ENCODE data around the gene LRRC4. TPM values are rescaled to one million over a fixed set of nuclear protein-coding genes. Genes with fewer than 3 reads are reported as not detected.

Gene LRRC4
- polyA plus RNA-seq, 1 of the 3 experiments (the other 2 are of a cell fraction) = 0.44 TPM

DNA sequence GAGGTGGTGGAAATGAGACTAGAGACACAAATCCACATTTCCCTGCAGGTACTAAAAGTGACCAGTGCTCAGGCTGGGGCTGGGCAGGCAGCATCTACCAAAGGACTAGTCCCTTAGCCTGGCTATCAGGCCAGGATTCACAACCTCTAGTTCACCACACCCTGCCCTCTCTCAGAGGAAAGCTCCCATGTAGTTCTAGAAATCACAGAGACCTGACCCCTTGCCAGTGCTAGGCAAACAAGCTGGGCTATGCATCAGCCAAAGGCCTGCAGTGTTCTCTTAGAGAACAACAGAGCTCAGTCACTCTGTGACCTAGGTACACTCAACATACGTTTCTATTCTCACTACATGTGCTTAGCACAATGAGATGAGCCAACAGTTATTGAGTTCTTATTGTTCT, 26.7 kb upstream of the LRRC4 start:
- Histone ChIP-seq H4K20me1 (ENCODE audit: insufficient read depth) (peaks cover 13% of the 10 kb centered on the region), H3K4me2 (no peak overlapping the region)
- CTCF ChIA-PET = interaction anchor here (0.7 to 2.2 kb wide), 6 partner anchors 9 to 152 kb away, joined by 3 to 7 read pairs (median 4); no protein-coding TSS in a partner anchor

DNA sequence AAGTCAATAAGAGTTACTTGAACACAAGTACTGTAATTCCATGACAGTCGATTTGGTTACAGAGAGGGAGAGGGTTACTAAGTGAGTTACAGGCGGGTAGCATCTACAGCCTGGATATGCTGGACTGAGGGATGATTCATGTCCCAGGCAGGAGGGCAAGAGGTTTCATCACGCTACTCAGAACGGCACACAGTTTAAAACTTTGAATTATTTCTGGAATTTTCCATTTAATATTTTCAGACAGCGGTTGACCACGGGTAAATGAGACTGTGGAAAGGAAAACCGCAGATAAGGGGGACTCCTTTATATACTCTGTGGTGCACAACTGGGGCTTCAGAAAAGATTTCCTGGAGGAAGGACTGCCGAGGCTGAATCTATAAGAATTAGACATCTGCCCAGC, 25.7 kb upstream of the LRRC4 start:
- Histone ChIP-seq H3K27me3 (ENCODE audit: insufficient read depth) (no peaks in the 10 kb centered on the region), H3K9me3 (no peaks in the 10 kb centered on the region), H3K36me3 (replicated peaks in 1 of 2; ENCODE audit: control insufficient read depth in 1 of 2, insufficient read depth in 2 of 2, low read length in 1 of 2) (peaks cover 0 to 20% of the 10 kb centered on the region in 2 experiments), H3F3A (replicated peaks; ENCODE audit: insufficient read depth) (peaks cover 5% of the 10 kb centered on the region), H3K4me2 (0 out of 2 replicates have a peak overlapping the region, but pooled peaks have one; percentile 1), H3K9ac (no peak overlapping the region), H3K9me2 (no peaks in the 10 kb centered on the region), H3K4me3 (ENCODE audit: low read depth in 2 of 2, low read length in 1 of 2) (no peak overlapping the region), H3K27ac (ENCODE audit: low read depth in 2 of 2, low read length in 1 of 2) (peak overlapping the region in 1 of 2 experiments; percentile 29; a peak in 2 of 4 replicates), H3K79me2 (ENCODE audit: insufficient read depth) (no peaks in the 10 kb centered on the region), H4K20me1 (ENCODE audit: insufficient read depth) (peaks cover 11% of the 10 kb centered on the region), H3K4me1 (ENCODE audit: control insufficient read depth in 1 of 2, insufficient read depth in 2 of 2, low read depth in 1 of 2, low read length in 1 of 2) (peaks cover 6 to 45% of the 10 kb centered on the region in 2 experiments; a peak in 3 of 4 replicates), H2AFZ (ENCODE audit: low read depth) (no peak overlapping the region)
- POLR2A ChIA-PET = interaction anchor here (0.5 kb wide), 1 partner anchor 61 kb away, joined by 3 read pairs; no protein-coding TSS in a partner anchor
- TF ChIP-seq EP300 (IDR thresholded peaks at IDR 0.05; ENCODE audit: borderline replicate concordance in 1 of 2, low read depth in 1 of 2, low read length in 1 of 2) (peak in 1 of 2 experiments; percentile 60; a peak in 1 of 4 replicates), USF2 (IDR thresholded peaks at IDR 0.05; ENCODE audit: borderline replicate concordance, low read depth, low read length) (no peak), TEAD4 (IDR thresholded peaks at IDR 0.05; ENCODE audit: borderline replicate concordance, insufficient read depth) (peak; percentile 64; the same call in 1 of the 2 replicates), YY1 (IDR thresholded peaks at IDR 0.05; ENCODE audit: low read depth) (no peak), FOXJ3 (CRISPR knock-in tag; IDR thresholded peaks at IDR 0.05) (no peak), PBX3 (IDR thresholded peaks at IDR 0.05) (peak; percentile 52; the same call in 1 of the 2 replicates), RFX5 (IDR thresholded peaks at IDR 0.05; ENCODE audit: low read length) (no peak), NFIC (IDR thresholded peaks at IDR 0.05; ENCODE audit: borderline replicate concordance) (no peak), TCF12 (IDR thresholded peaks at IDR 0.05) (peak; percentile 43; the same call in 1 of the 2 replicates), JUND (IDR thresholded peaks at IDR 0.05) (peak; percentile 78), FOXM1 (IDR thresholded peaks at IDR 0.05; ENCODE audit: low read depth) (no peak), TAF1 (IDR thresholded peaks at IDR 0.05; ENCODE audit: borderline replicate concordance, low read depth, low read length) (no peak), MAX (IDR thresholded peaks at IDR 0.05; ENCODE audit: low read depth) (peak; percentile 49), POLR2AphosphoS5 (IDR thresholded peaks at IDR 0.05; ENCODE audit: low read depth, low read length) (peak; percentile 35; the same call in 1 of the 2 replicates), CTCF (IDR thresholded peaks at IDR 0.05) (no peak), RXRA (IDR thresholded peaks at IDR 0.05; ENCODE audit: borderline replicate concordance, low read depth) (peak; percentile 17; the same call in 1 of the 2 replicates), FOSL2 (IDR thresholded peaks at IDR 0.05; ENCODE audit: borderline replicate concordance, low read depth) (peak; percentile 86), EZH2phosphoT487 (IDR thresholded peaks at IDR 0.05; ENCODE audit: borderline replicate concordance, low read depth) (no peak)
- 56% methylated on average over 8 of the region's 8 CpGs for WGBS (ENCODE audit: low lambda C conversion rate)
- no peak for DNase-seq
- CTCF ChIA-PET = interaction anchor here (1.0 to 3.0 kb wide), 6 partner anchors 12 to 376 kb away, joined by 3 to 15 read pairs (median 6); no protein-coding TSS in a partner anchor

More for the DNA sequence above, 26.7 kb upstream of the LRRC4 start:
- H3K9ac ChIP-seq = no peak overlapping the region
- H2AFZ ChIP-seq (ENCODE audit: low read depth) = no peak overlapping the region
- H3K4me1 ChIP-seq (ENCODE audit: control insufficient read depth in 1 of 2, insufficient read depth in 2 of 2, low read depth in 1 of 2, low read length in 1 of 2) = peaks cover 6 to 35% of the 10 kb centered on the region in 2 experiments; a peak in 3 of 4 replicates
- no peak for DNase-seq
- WGBS (ENCODE audit: low lambda C conversion rate) = 100% methylated on average over 1 of the region's 1 CpG
- POLR2A ChIA-PET = no interaction called here
- no peaks in the 10 kb centered on the region for H3K79me2 ChIP-seq (ENCODE audit: insufficient read depth)
- no peak overlapping the region for H3K4me3 ChIP-seq (ENCODE audit: low read depth in 2 of 2, low read length in 1 of 2)
- peaks cover 5% of the 10 kb centered on the region for H3F3A ChIP-seq (replicated peaks; ENCODE audit: insufficient read depth)
- H3K27me3 ChIP-seq (ENCODE audit: insufficient read depth) = no peaks in the 10 kb centered on the region
- H3K9me3 ChIP-seq = no peaks in the 10 kb centered on the region
- peaks cover 0 to 20% of the 10 kb centered on the region in 2 experiments for H3K36me3 ChIP-seq (replicated peaks in 1 of 2; ENCODE audit: control insufficient read depth in 1 of 2, insufficient read depth in 2 of 2, low read length in 1 of 2)
- H3K27ac ChIP-seq (ENCODE audit: low read depth in 2 of 2, low read length in 1 of 2) = no peak overlapping the region
- no peaks in the 10 kb centered on the region for H3K9me2 ChIP-seq
- no peak for TF ChIP-seq ZBTB33 (IDR thresholded peaks at IDR 0.05; ENCODE audit: borderline replicate concordance, low read depth)
